ENCODE data around the gene B3GALT5.
"Not testable (repeated sequence)": the region's sequence is repeated elsewhere in the genome, so short reads cannot be mapped to it uniquely, and the experiment has no call there.

B3GALT5 gene

GRCh38 chr21:39686646-39687468, 74.1 kb downstream of the B3GALT5 start:
- no peak for FAIRE-seq
- no peak for DNase-seq (ENCODE audit: insufficient read length, low spot score)

GRCh38 chr21:39688010-39688409, 75.3 kb downstream of the B3GALT5 start:
- FAIRE-seq = no peak
- DNase-seq (ENCODE audit: insufficient read length, low spot score) = no peak

GRCh38 chr21:39689860-39690259, 77.1 kb downstream of the B3GALT5 start:
- FAIRE-seq; DNase-seq (ENCODE audit: insufficient read length, low spot score): not testable (repeated sequence)

- no peak for FAIRE-seq
- DNase-seq (ENCODE audit: insufficient read length, low spot score) = no peak
These were observed 77.7 kb downstream of the B3GALT5 start for GRCh38 chr21:39690454-39690853.

- FAIRE-seq = no peak
- no peak for DNase-seq (ENCODE audit: insufficient read length, low spot score)
These were observed 82.0 kb downstream of the B3GALT5 start for GRCh38 chr21:39694750-39695149.

- FAIRE-seq (no peak), DNase-seq (ENCODE audit: insufficient read length, low spot score) (no peak)
These were observed 83.5 kb downstream of the B3GALT5 start for GRCh38 chr21:39696196-39696595.

- FAIRE-seq (no peak), DNase-seq (ENCODE audit: insufficient read length, low spot score) (no peak)
These were observed 83.9 kb downstream of the B3GALT5 start for GRCh38 chr21:39696618-39697017.

- DNase-seq (ENCODE audit: insufficient read length, low spot score) = no peak
- FAIRE-seq = no peak
These were observed 87.6 kb downstream of the B3GALT5 start for GRCh38 chr21:39700318-39700717.

GRCh38 chr21:39703578-39703977, 90.8 kb downstream of the B3GALT5 start:
- DNase-seq (ENCODE audit: insufficient read length, low spot score) = no peak
- FAIRE-seq = no peak

- FAIRE-seq (no peak), DNase-seq (ENCODE audit: insufficient read length, low spot score) (no peak)
These were observed 93.1 kb downstream of the B3GALT5 start for GRCh38 chr21:39705849-39706248.

- DNase-seq (ENCODE audit: insufficient read length, low spot score) (no peak), FAIRE-seq (no peak)
These were observed 94.6 kb downstream of the B3GALT5 start for GRCh38 chr21:39707316-39707715.

- no peak for DNase-seq (ENCODE audit: insufficient read length, low spot score)
- no peak for FAIRE-seq
These were observed 98.1 kb downstream of the B3GALT5 start for GRCh38 chr21:39710866-39711265.

- FAIRE-seq (no peak), DNase-seq (ENCODE audit: insufficient read length, low spot score) (no peak)
These were observed 99.5 kb downstream of the B3GALT5 start for GRCh38 chr21:39712273-39712672.

GRCh38 chr21:39712976-39713375, 100.2 kb downstream of the B3GALT5 start:
- FAIRE-seq (no peak), DNase-seq (ENCODE audit: insufficient read length, low spot score) (no peak)

GRCh38 chr21:39713905-39714304, 101.2 kb downstream of the B3GALT5 start:
- FAIRE-seq = no peak
- no peak for DNase-seq (ENCODE audit: insufficient read length, low spot score)

GRCh38 chr21:39714331-39714730, 101.6 kb downstream of the B3GALT5 start:
- DNase-seq (ENCODE audit: insufficient read length, low spot score) (no peak), FAIRE-seq (no peak)

- DNase-seq (ENCODE audit: insufficient read length, low spot score) = peak; percentile 13
These were observed 103.2 kb downstream of the B3GALT5 start for GRCh38 chr21:39715804-39716397.

GRCh38 chr21:39720126-39720778, 107.5 kb downstream of the B3GALT5 start:
- DNase-seq (ENCODE audit: insufficient read length, low spot score) (no peak), FAIRE-seq (no peak)

More at GRCh38 chr21:39715804-39716397, 103.2 kb downstream of the B3GALT5 start:
- no peak for FAIRE-seq

- FAIRE-seq = no peak
- no peak for DNase-seq (ENCODE audit: insufficient read length, low spot score)
These were observed 109.1 kb downstream of the B3GALT5 start for GRCh38 chr21:39721885-39722284.

All from HTR-8/SVneo (cell line).